ENCODE measurements around the gene PXT1.

The PXT1 gene

DNA sequence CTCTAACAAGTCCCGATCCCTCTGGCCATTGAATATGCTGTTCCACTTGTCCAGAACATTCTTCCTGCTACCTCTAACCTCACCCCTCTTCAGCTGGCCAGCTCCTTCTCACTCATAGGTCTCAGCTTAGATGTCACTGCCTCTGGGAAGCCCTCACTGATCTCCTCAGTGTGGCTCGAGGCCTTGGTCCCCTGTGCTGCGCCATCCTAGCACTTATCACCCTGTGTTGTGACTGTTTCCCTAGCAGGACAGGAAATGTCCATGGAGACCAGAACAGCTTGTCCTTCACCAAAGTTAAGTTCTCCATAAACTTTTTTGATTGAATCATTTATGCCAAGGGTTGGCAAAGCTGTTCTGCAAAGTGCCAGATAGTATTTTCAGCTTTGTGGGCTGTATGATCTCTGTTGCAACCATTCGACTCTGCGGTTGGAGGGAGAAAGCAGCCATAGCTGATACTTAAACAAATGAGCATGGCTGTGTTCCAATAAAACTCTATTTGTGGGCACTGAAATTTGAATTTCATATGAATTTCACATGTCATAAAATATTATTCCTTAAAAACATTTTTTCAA lies 99.5 kb downstream of the PXT1 start:
- DNase-seq: no peak

DNA sequence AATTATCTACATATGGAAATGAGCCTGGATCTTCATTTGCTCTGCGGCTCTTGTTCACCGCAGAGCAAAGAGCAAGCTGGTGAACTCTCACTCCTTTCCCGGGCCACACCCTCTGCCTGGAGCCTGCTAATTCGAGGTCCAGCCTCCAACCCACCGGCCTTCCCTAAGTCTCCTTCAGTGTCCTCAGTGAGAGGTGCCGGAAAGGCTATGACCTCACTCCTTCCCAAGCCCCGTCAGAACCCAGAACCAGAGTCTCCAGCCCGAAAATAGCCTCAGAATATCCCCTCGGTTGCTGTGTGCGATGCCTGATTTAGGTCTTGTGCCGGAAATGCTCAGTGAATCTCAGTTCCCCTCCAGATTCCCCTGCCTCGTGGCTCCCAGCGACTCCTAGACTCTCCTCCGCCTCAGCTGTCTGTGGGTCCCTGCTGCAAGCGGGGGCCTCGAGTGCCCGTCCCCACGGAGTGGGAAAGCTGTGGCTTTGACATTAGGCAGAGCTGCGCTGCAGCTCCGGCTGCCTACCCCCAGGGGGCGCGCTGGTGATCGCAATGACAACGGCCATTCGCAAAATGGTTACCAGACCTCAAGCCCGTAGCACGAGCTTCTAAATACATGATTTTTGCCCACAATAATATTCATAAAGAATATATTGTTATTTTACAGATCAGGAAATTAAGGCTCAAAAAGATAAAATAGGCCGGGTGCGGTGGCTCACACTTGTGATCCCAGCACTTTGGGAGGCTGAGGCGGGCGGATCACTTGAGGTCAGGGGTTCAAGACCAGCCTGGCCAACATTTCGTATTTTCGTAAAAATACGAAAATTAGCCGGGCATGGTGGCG lies 101.8 kb downstream of the PXT1 start:
- peak; percentile 17 to 65 (median 50) for DNase-seq
